Activated CD8-positive, alpha-beta memory T cell treated with anti-CD3 and anti-CD28 coated beads for 24 hours (primary cell): Measurements from ENCODE around the gene EXOSC7.

Experiments used
- DNase-seq: peaks from one replicate; pipeline ENCODE4 v3.0.0-alpha.2; 2020

The EXOSC7 gene

GRCh38 chr3:45056608-45057301 lies 80.7 kb downstream of the EXOSC7 start:
- DNase-seq, result no peak

- no peak for DNase-seq
Observed at GRCh38 chr3:45057557-45057956, 81.5 kb downstream of the EXOSC7 start.

- DNase-seq, result no peak
Observed at GRCh38 chr3:45059132-45059531, 83.1 kb downstream of the EXOSC7 start.

GRCh38 chr3:45060165-45060892 lies 84.3 kb downstream of the EXOSC7 start:
- DNase-seq, result no peak
